HFFc6 (cell line): ENCODE data around the gene FAM200A. TPM values are rescaled to one million over a fixed set of nuclear protein-coding genes. Genes with fewer than 3 reads are reported as not detected.
A peak's percentile ranks its signal among the peaks of the same experiment; 100 is the strongest.

ENCODE experiments used
- DNase-seq: peaks from one replicate; pipeline ENCODE4 v3.0.0-alpha.2; 2018
- H3K27ac Mint-ChIP-seq: 2 replicates; pipeline ENCODE4 v1.8.0; 2020; ENCODE audit warnings: mild to moderate bottlenecking, mixed read lengths
- H3K27me3 Mint-ChIP-seq: 2 replicates; pipeline ENCODE4 v1.8.0; 2021; ENCODE audit warnings: mild to moderate bottlenecking, moderate library complexity, mixed read lengths; ENCODE audit not compliant: insufficient read depth
- H3K36me3 Mint-ChIP-seq: 2 replicates; pipeline ENCODE4 v1.8.0; 2021; ENCODE audit warnings: low read depth, mixed read lengths
- H3K4me1 Mint-ChIP-seq: 2 replicates; pipeline ENCODE4 v1.8.0; 2020; ENCODE audit warnings: low read depth, mixed read lengths
- H3K4me3 Mint-ChIP-seq: 2 replicates; pipeline ENCODE4 v1.8.0; 2020; ENCODE audit warnings: mild to moderate bottlenecking, moderate library complexity, mixed read lengths
- H3K9me3 Mint-ChIP-seq: 2 replicates; pipeline ENCODE4 v1.8.0; 2020; ENCODE audit warnings: mild to moderate bottlenecking, mixed read lengths
- CTCF ChIP-seq: fragments of 200-600 bp; sonication (generic); IDR thresholded peaks from 2 replicates; pipeline ENCODE4 v1.5.0; 2021; ENCODE audit warnings: antibody characterized with exemption, mild to moderate bottlenecking
- total RNA-seq, 6 experiments: library from RNA; stranded (reverse); fragmentation: NEBNext Ultra II Directional; extraction: Animal tissue kit (Norgen Biotek cat#: 25700); gene quantifications; 2 replicates in 1 of 6; 3 replicates in 5 of 6; pipeline ENCODE4 v1.2.3, GENCODE V29; 2021

Gene FAM200A
- total RNA-seq, 6 experiments from 2014 or later, result 3.6 to 5.5 (median 5.3) TPM

- Mint-ChIP-seq H3K9me3 (no peaks in the 10 kb centered on the region), H3K27me3 (no peaks in the 10 kb centered on the region; the same call in none of the 2 replicates), H3K27ac (peak overlapping the region; percentile 99), H3K4me3 (peak overlapping the region; percentile 98), H3K4me1 (peaks cover 61% of the 10 kb centered on the region), H3K36me3 (peaks cover 58% of the 10 kb centered on the region)
- no peak for DNase-seq
- no peak for TF ChIP-seq CTCF
Observed at GRCh38 chr7:99560834-99561736, 9.2 kb upstream of the FAM200A start.

GRCh38 chr7:99559175-99559915 lies 7.4 kb upstream of the FAM200A start:
- no peak for DNase-seq
- Mint-ChIP-seq H3K36me3 (peaks cover 56% of the 10 kb centered on the region), H3K27me3 (no peaks in the 10 kb centered on the region; the same call in none of the 2 replicates), H3K27ac (peak overlapping the region; percentile 96), H3K4me1 (peaks cover 55% of the 10 kb centered on the region), H3K4me3 (peak overlapping the region; percentile 98), H3K9me3 (no peaks in the 10 kb centered on the region)
- TF ChIP-seq CTCF, result no peak

GRCh38 chr7:99558306-99559174 lies 6.6 kb upstream of the FAM200A start, which contains the start of gene ZNF655:
Gene ZNF655, plus strand, starts transcription at chr7:99558642. Its CDS starts 1,918 bp downstream, at chr7:99560560.
- peak within 1 kb of the TSS; percentile 96 for H3K27ac Mint-ChIP-seq

GRCh38 chr7:99557940-99558305 lies 6.0 kb upstream of the FAM200A start:
- no peak for DNase-seq
- Mint-ChIP-seq H3K9me3 (no peaks in the 10 kb centered on the region), H3K4me1 (peaks cover 45% of the 10 kb centered on the region), H3K4me3 (peak overlapping the region; percentile 98), H3K27me3 (no peaks in the 10 kb centered on the region; the same call in none of the 2 replicates), H3K27ac (peak overlapping the region; percentile 96), H3K36me3 (peaks cover 50% of the 10 kb centered on the region)
- TF ChIP-seq CTCF, result no peak

More at GRCh38 chr7:99558306-99559174, 6.6 kb upstream of the FAM200A start, which contains the start of gene ZNF655:
- DNase-seq, result peak; percentile 77
- peak within 1 kb of the TSS; percentile 98 for H3K4me3 Mint-ChIP-seq
- no peaks in the 10 kb centered on the region for H3K9me3 Mint-ChIP-seq
- peaks cover 47% of the 10 kb centered on the region for H3K4me1 Mint-ChIP-seq
- TF ChIP-seq CTCF, result peak; percentile 42; the same call in 1 of the 2 replicates
- no peaks in the 10 kb centered on the region; the same call in none of the 2 replicates for H3K27me3 Mint-ChIP-seq
- H3K36me3 Mint-ChIP-seq, result peaks cover 52% of the 10 kb centered on the region

- Mint-ChIP-seq H3K4me1 (peaks cover 45% of the 10 kb centered on the region), H3K27ac (peak overlapping the region; percentile 96), H3K4me3 (peak overlapping the region; percentile 98), H3K27me3 (no peaks in the 10 kb centered on the region; the same call in none of the 2 replicates), H3K36me3 (peaks cover 45% of the 10 kb centered on the region), H3K9me3 (no peaks in the 10 kb centered on the region)
- TF ChIP-seq CTCF, result no peak
- DNase-seq, result no peak
Observed at GRCh38 chr7:99557196-99557607, 5.3 kb upstream of the FAM200A start.
